HCT116 (cell line): ENCODE results near the gene PRKCZ. TPM values are rescaled to one million over a fixed set of nuclear protein-coding genes. Genes with fewer than 3 reads are reported as not detected.

Experiments used
- ATAC-seq: fragments of 200-7000 bp; cut with Tn5 transposase; 2 replicates; pipeline ENCODE4 v1.9.1; 2020; ENCODE audit warnings: mild to moderate bottlenecking, moderate library complexity
- BruUV-seq: library from RNA; stranded (reverse); fragments of 400-500 nt; replicated peaks from 2 replicates; lab custom pipeline; 2021; lab: Mats Ljungman, UMichigan
- CTCF ChIA-PET: fragments of 300-600 bp; sonication (Branson Sonifier 250); formaldehyde crosslinking; loops from one replicate; lab custom pipeline; 2021; ENCODE audit warnings: antibody characterized with exemption; lab: Charles Lee
- POLR2A ChIA-PET: fragments of 300-600, 350-600 bp; sonication (Branson Sonifier 250); formaldehyde crosslinking; loops from one replicate; lab custom pipeline; 2021; ENCODE audit warnings: antibody characterized with exemption; lab: Charles Lee
- RAD21 ChIA-PET, 2 experiments: fragments of 300-600 bp; sonication (Branson Sonifier 250); formaldehyde crosslinking; loops; one replicate each; lab custom pipeline; 2023; ENCODE audit warnings: low total read pairs in 2 of 2; ENCODE audit not compliant: uncharacterized antibody in 2 of 2, unreplicated experiment in 2 of 2, low non-redundant PET in 1 of 2; lab: Charles Lee
- DNase-seq: peaks from one replicate; pipeline ENCODE4 v3.0.0-alpha.2; 2010; ENCODE audit warnings: low read depth, low spot score
- H2AFZ ChIP-seq: fragments of 200-600 bp; shearing (Covaris generic), sonication (generic); 2 replicates; pipeline ENCODE4 v1.6.1; 2017; ENCODE audit warnings: low read depth, mixed run types, mixed read lengths, antibody characterized with exemption, low read length; ENCODE audit not compliant: poor library complexity, severe bottlenecking
- H3K27ac ChIP-seq: 2 replicates; pipeline ENCODE4 v1.5.1; 2012; ENCODE audit warnings: low read depth, low read length
- H3K27me3 ChIP-seq: fragments of 200-600 bp; sonication (generic); 2 replicates; pipeline ENCODE4 v1.6.1; 2016; ENCODE audit warnings: mixed run types, low read length, mixed read lengths; ENCODE audit not compliant: insufficient read depth
- H3K36me3 ChIP-seq, 2 experiments: fragments of 200-500 bp in 1 of 2; fragments of 200-600 bp in 1 of 2; sonication (Bioruptor generic) in 1 of 2; sonication (generic) in 1 of 2; 2 replicates each; pipeline versions ENCODE4 v1.5.1 to v1.6.1; 2014 to 2016; ENCODE audit warnings: low read length in 2 of 2, inconsistent platforms in 1 of 2, mixed read lengths in 1 of 2, mixed run types in 1 of 2; ENCODE audit not compliant: insufficient read depth in 2 of 2, control insufficient read depth in 1 of 2
- H3K4me1 ChIP-seq, 2 experiments: fragments of 200-600 bp in 1 of 2; sonication (generic) in 1 of 2; 2 replicates each; pipeline versions ENCODE4 v1.5.1 to v1.6.1; 2012 to 2017; ENCODE audit warnings: low read length in 2 of 2, inconsistent platforms in 1 of 2, mild to moderate bottlenecking in 1 of 2, mixed read lengths in 1 of 2, mixed run types in 1 of 2, moderate library complexity in 1 of 2; ENCODE audit not compliant: insufficient read depth in 2 of 2, control insufficient read depth in 1 of 2
- H3K4me2 ChIP-seq: fragments of 200-600 bp; sonication (generic); 2 replicates; pipeline ENCODE4 v1.6.1; 2017; ENCODE audit warnings: mixed run types, low read length, mixed read lengths
- H3K4me3 ChIP-seq, 2 experiments: fragments of 200-600 bp in 1 of 2; sonication (generic) in 1 of 2; replicated peaks in 1 of 2; 2 replicates each; pipeline ENCODE4 v1.5.1; 2011 to 2016; ENCODE audit warnings: low read length in 2 of 2, control low read depth in 1 of 2, low read depth in 1 of 2, mild to moderate bottlenecking in 1 of 2, mixed read lengths in 1 of 2, mixed run types in 1 of 2
- H3K79me2 ChIP-seq: fragments of 200-600 bp; sonication (generic); 2 replicates; pipeline ENCODE4 v1.6.1; 2017; ENCODE audit warnings: mild to moderate bottlenecking, mixed run types, low read length, moderate library complexity, mixed read lengths; ENCODE audit not compliant: insufficient read depth
- H3K9ac ChIP-seq: fragments of 200-600 bp; sonication (generic); 2 replicates; pipeline ENCODE4 v1.6.1; 2016; ENCODE audit warnings: low read length, mixed read lengths
- H3K9me2 ChIP-seq: fragments of 200-600 bp; sonication (generic), shearing (Covaris generic); 2 replicates; pipeline ENCODE4 v1.6.1; 2017; ENCODE audit warnings: mixed run types, mild to moderate bottlenecking, moderate library complexity; ENCODE audit not compliant: insufficient read depth
- H3K9me3 ChIP-seq, 2 experiments: fragments of 200-500 bp in 1 of 2; fragments of 200-600 bp in 1 of 2; sonication (Bioruptor generic) in 1 of 2; sonication (generic) in 1 of 2; 2 replicates each; pipeline ENCODE4 v1.6.1; 2014 to 2017; ENCODE audit warnings: low read length in 2 of 2, mixed read lengths in 2 of 2, inconsistent platforms in 1 of 2, low read depth in 1 of 2, mild to moderate bottlenecking in 1 of 2, mixed run types in 1 of 2, moderate library complexity in 1 of 2; ENCODE audit not compliant: control insufficient read depth in 1 of 2, insufficient read depth in 1 of 2
- H4K20me1 ChIP-seq: fragments of 200-600 bp; sonication (generic), shearing (Covaris generic); 2 replicates; pipeline ENCODE4 v1.6.1; 2017; ENCODE audit warnings: mixed run types, mild to moderate bottlenecking, moderate library complexity; ENCODE audit not compliant: insufficient read depth
- ELF1 ChIP-seq: IDR thresholded peaks from 2 replicates; pipeline ENCODE4 v1.6.1; 2012; ENCODE audit warnings: low read depth, borderline replicate concordance
- EZH2phosphoT487 ChIP-seq: fragments of 200-600 bp; IDR thresholded peaks from 2 replicates; pipeline ENCODE4 v1.6.1; 2018; ENCODE audit warnings: antibody characterized with exemption, borderline replicate concordance
- POLR2A ChIP-seq: IDR thresholded peaks from 2 replicates; pipeline ENCODE4 v1.7.0; 2011; ENCODE audit warnings: borderline replicate concordance; ENCODE audit not compliant: insufficient read depth, insufficient read length; ENCODE audit errors: extremely low read depth
- RAD21 ChIP-seq: IDR thresholded peaks from 2 replicates; pipeline ENCODE4 v1.6.1; 2012; ENCODE audit warnings: low read depth, mild to moderate bottlenecking
- SP1 ChIP-seq: IDR thresholded peaks from 2 replicates; pipeline ENCODE4 v1.6.1; 2012; ENCODE audit warnings: low read depth
- intact Hi-C: fragments of 100-400 bp; cut with micrococcal nuclease; formaldehyde crosslinking; loops from 2 replicates; pipeline ENCODE4 v1.10.0; 2022
- total RNA-seq: library from RNA; stranded (reverse); gene quantifications from one replicate; pipeline ENCODE4 v1.2.1, GENCODE V29; 2021; ENCODE audit not compliant: unreplicated experiment
- TF ChIP-seq, protein P1 (sequence below): IDR thresholded peaks from 2 replicates; pipeline ENCODE4 v1.6.1; 2011; ENCODE audit warnings: mild to moderate bottlenecking, low read length, moderate library complexity; ENCODE audit not compliant: insufficient replicate concordance; ENCODE audit errors: extremely low read depth
- TF ChIP-seq, protein P2 (sequence below): IDR thresholded peaks from 2 replicates; pipeline ENCODE4 v1.6.1; 2012; ENCODE audit warnings: low read depth

Gene PRKCZ
- total RNA-seq, 1 experiment from 2014 or later, result 46.8 TPM

DNA sequence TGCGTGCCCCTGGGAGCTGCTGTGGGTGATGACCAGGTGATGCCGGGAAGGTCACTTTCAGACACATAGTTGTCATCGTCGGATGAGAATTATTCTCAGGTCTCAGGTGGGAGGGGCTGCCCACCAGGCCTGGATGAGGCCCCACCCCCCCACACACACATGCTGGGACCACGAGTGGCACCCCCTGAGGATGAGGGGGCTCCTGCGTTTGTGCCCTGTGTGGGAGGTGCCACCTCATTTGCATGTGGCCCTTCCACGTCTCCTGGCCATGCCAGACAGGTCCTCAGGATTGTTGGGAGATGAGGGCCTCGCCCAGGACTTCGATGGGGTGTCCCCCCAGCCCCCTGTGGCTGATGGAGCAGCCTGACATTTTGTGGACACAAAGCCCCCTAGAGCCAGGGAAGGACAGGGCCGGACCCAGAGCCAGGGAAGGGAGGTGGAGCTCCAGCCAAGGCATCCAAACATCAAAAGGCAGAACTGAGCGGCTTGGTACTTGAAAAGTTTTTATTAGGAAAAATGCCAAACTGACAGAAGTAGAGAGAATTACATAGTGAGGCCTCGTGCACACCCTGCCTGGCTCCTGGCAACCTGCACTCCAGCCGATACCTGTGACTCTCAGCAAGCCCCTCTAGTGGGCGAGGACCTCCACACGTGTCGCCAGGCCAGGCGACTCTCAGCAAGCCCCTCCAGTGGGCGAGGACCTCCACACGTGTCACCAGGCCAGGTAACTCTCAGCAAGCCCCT, 55.7 kb downstream of the PRKCZ start:
- Histone ChIP-seq H3K36me3 (no peaks in the 10 kb centered on the region; a peak in 1 of 4 replicates), H3K79me2 (no peaks in the 10 kb centered on the region), H3K9me3 (no peaks in the 10 kb centered on the region), H2AFZ (no peak overlapping the region), H3K4me2 (no peak overlapping the region), H3K9me2 (no peaks in the 10 kb centered on the region), H3K4me1 (no peaks in the 10 kb centered on the region), H3K4me3 (no peak overlapping the region), H3K27ac (no peak overlapping the region), H3K27me3 (no peaks in the 10 kb centered on the region), H3K9ac (no peak overlapping the region), H4K20me1 (no peaks in the 10 kb centered on the region)
- POLR2A ChIA-PET, result no interaction called here
- CTCF ChIA-PET, result no interaction called here
- ATAC-seq (no peak), DNase-seq (no peak)
- intact Hi-C loops, result no loop called here
- no TSS peak for BruUV-seq
- TF ChIP-seq ELF1 (no peak), POLR2A (no peak)
- RAD21 ChIA-PET, result no interaction called here

DNA sequence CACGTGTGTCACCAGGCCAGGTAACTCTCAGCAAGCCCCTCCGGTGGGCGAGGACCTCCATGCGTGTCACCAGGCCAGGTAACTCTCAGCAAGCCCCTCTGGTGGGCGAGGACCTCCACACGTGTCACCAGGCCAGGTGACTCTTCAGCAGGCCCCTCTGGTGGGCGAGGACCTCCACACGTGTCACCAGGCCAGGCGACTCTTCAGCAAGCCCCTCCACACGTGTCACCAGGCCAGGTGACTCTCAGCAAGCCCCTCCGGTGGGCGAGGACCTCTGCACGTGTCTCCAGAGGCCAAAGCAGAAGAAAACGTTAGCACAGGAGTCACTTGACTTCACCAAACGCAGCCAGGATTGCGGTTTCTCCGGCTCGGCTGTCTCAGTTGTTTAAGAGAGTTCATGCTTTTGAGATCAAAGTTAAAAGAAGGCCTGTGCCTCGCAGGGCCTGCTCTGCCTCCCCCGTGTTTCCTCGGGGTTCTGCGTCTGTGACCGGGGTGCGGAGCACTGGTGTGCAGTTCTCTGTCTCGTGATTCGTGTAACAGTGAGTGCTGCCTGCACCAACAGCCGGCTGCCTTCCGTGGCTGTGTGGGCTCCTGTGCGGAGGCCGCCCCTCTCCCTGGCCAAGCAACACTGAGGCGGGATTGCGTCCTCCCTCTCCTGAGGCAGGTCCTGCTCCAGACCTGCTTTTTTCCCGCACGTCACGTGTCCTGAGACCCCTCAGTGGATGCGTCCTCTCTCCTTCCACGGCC, 56.6 kb downstream of the PRKCZ start:
- no peak overlapping the region for H2AFZ ChIP-seq
- H3K4me1 ChIP-seq, result no peaks in the 10 kb centered on the region
- no peak for TF ChIP-seq ELF1
- TF ChIP-seq, protein P1, sequence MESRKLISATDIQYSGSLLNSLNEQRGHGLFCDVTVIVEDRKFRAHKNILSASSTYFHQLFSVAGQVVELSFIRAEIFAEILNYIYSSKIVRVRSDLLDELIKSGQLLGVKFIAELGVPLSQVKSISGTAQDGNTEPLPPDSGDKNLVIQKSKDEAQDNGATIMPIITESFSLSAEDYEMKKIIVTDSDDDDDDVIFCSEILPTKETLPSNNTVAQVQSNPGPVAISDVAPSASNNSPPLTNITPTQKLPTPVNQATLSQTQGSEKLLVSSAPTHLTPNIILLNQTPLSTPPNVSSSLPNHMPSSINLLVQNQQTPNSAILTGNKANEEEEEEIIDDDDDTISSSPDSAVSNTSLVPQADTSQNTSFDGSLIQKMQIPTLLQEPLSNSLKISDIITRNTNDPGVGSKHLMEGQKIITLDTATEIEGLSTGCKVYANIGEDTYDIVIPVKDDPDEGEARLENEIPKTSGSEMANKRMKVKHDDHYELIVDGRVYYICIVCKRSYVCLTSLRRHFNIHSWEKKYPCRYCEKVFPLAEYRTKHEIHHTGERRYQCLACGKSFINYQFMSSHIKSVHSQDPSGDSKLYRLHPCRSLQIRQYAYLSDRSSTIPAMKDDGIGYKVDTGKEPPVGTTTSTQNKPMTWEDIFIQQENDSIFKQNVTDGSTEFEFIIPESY, result no peak
- no peak for TF ChIP-seq RAD21
- no peak for TF ChIP-seq EZH2phosphoT487
- TF ChIP-seq, protein P2, sequence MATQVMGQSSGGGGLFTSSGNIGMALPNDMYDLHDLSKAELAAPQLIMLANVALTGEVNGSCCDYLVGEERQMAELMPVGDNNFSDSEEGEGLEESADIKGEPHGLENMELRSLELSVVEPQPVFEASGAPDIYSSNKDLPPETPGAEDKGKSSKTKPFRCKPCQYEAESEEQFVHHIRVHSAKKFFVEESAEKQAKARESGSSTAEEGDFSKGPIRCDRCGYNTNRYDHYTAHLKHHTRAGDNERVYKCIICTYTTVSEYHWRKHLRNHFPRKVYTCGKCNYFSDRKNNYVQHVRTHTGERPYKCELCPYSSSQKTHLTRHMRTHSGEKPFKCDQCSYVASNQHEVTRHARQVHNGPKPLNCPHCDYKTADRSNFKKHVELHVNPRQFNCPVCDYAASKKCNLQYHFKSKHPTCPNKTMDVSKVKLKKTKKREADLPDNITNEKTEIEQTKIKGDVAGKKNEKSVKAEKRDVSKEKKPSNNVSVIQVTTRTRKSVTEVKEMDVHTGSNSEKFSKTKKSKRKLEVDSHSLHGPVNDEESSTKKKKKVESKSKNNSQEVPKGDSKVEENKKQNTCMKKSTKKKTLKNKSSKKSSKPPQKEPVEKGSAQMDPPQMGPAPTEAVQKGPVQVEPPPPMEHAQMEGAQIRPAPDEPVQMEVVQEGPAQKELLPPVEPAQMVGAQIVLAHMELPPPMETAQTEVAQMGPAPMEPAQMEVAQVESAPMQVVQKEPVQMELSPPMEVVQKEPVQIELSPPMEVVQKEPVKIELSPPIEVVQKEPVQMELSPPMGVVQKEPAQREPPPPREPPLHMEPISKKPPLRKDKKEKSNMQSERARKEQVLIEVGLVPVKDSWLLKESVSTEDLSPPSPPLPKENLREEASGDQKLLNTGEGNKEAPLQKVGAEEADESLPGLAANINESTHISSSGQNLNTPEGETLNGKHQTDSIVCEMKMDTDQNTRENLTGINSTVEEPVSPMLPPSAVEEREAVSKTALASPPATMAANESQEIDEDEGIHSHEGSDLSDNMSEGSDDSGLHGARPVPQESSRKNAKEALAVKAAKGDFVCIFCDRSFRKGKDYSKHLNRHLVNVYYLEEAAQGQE, result no peak
- no peak for TF ChIP-seq SP1
- DNase-seq (no peak), ATAC-seq (no peak)
- RAD21 ChIA-PET, result no interaction called here
- no TSS peak for BruUV-seq
- H3K4me2 ChIP-seq, result no peak overlapping the region
- H3K79me2 ChIP-seq, result no peaks in the 10 kb centered on the region
- no peaks in the 10 kb centered on the region for H3K27me3 ChIP-seq
- H3K9me3 ChIP-seq, result no peaks in the 10 kb centered on the region
- POLR2A ChIA-PET, result no interaction called here
- no peaks in the 10 kb centered on the region for H4K20me1 ChIP-seq
- no peak overlapping the region for H3K4me3 ChIP-seq
- CTCF ChIA-PET, result no interaction called here
- intact Hi-C loops, result no loop called here
- H3K9me2 ChIP-seq, result no peaks in the 10 kb centered on the region
- no peak overlapping the region for H3K9ac ChIP-seq
- H3K36me3 ChIP-seq, result no peaks in the 10 kb centered on the region; a peak in 1 of 4 replicates
- no peak overlapping the region; the same call in 1 of the 2 replicates for H3K27ac ChIP-seq
